ENCODE measurements around the gene FOXO3. TPM values are rescaled to one million over a fixed set of nuclear protein-coding genes. Genes with fewer than 3 reads are reported as not detected.

Gene FOXO3
- total and polyA plus RNA-seq, 2 of the 13 experiments (the other 11 are each of a cell fraction or from before 2014, with no cell fraction given), result 16.0 to 22.5 TPM

DNA sequence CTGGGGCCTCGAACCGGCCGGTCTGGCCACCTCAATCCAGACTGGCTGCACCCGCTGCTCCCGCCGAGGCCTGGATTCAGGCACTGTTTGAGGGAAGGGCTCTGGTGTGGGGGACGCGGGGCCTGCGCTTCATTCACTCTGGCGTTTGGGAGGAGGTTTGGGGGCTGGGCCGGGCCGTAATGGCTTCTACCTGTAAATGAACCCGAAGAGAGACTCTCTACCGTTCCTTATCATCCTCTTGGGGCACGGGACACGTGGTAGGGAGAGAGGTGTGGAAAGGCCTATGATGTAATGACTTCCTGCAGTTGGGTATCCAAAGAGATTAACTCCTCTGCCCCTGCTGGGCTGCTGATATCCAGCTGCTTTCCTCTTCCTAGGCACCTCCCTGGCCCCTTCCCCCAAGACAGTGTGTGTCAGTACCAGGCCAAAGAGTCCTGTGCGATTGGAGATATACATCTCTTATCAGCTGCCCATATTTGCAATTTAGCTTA lies 1.8 kb downstream of the FOXO3 start (continued):
- TF ChIP-seq, protein P1, sequence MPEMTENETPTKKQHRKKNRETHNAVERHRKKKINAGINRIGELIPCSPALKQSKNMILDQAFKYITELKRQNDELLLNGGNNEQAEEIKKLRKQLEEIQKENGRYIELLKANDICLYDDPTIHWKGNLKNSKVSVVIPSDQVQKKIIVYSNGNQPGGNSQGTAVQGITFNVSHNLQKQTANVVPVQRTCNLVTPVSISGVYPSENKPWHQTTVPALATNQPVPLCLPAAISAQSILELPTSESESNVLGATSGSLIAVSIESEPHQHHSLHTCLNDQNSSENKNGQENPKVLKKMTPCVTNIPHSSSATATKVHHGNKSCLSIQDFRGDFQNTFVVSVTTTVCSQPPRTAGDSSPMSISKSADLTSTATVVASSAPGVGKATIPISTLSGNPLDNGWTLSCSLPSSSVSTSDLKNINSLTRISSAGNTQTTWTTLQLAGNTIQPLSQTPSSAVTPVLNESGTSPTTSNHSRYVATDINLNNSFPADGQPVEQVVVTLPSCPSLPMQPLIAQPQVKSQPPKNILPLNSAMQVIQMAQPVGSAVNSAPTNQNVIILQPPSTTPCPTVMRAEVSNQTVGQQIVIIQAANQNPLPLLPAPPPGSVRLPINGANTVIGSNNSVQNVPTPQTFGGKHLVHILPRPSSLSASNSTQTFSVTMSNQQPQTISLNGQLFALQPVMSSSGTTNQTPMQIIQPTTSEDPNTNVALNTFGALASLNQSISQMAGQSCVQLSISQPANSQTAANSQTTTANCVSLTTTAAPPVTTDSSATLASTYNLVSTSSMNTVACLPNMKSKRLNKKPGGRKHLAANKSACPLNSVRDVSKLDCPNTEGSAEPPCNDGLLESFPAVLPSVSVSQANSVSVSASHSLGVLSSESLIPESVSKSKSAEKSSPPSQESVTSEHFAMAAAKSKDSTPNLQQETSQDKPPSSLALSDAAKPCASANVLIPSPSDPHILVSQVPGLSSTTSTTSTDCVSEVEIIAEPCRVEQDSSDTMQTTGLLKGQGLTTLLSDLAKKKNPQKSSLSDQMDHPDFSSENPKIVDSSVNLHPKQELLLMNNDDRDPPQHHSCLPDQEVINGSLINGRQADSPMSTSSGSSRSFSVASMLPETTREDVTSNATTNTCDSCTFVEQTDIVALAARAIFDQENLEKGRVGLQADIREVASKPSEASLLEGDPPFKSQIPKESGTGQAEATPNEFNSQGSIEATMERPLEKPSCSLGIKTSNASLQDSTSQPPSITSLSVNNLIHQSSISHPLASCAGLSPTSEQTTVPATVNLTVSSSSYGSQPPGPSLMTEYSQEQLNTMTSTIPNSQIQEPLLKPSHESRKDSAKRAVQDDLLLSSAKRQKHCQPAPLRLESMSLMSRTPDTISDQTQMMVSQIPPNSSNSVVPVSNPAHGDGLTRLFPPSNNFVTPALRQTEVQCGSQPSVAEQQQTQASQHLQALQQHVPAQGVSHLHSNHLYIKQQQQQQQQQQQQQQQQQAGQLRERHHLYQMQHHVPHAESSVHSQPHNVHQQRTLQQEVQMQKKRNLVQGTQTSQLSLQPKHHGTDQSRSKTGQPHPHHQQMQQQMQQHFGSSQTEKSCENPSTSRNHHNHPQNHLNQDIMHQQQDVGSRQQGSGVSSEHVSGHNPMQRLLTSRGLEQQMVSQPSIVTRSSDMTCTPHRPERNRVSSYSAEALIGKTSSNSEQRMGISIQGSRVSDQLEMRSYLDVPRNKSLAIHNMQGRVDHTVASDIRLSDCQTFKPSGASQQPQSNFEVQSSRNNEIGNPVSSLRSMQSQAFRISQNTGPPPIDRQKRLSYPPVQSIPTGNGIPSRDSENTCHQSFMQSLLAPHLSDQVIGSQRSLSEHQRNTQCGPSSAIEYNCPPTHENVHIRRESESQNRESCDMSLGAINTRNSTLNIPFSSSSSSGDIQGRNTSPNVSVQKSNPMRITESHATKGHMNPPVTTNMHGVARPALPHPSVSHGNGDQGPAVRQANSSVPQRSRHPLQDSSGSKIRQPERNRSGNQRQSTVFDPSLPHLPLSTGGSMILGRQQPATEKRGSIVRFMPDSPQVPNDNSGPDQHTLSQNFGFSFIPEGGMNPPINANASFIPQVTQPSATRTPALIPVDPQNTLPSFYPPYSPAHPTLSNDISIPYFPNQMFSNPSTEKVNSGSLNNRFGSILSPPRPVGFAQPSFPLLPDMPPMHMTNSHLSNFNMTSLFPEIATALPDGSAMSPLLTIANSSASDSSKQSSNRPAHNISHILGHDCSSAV (CRISPR knock-in tag; IDR thresholded peaks at IDR 0.05; ENCODE audit: borderline replicate concordance), result no peak
- TF ChIP-seq, protein P2, sequence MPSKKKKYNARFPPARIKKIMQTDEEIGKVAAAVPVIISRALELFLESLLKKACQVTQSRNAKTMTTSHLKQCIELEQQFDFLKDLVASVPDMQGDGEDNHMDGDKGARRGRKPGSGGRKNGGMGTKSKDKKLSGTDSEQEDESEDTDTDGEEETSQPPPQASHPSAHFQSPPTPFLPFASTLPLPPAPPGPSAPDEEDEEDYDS (CRISPR knock-in tag; IDR thresholded peaks at IDR 0.05), result peak; percentile 69
- TF ChIP-seq, protein P3, sequence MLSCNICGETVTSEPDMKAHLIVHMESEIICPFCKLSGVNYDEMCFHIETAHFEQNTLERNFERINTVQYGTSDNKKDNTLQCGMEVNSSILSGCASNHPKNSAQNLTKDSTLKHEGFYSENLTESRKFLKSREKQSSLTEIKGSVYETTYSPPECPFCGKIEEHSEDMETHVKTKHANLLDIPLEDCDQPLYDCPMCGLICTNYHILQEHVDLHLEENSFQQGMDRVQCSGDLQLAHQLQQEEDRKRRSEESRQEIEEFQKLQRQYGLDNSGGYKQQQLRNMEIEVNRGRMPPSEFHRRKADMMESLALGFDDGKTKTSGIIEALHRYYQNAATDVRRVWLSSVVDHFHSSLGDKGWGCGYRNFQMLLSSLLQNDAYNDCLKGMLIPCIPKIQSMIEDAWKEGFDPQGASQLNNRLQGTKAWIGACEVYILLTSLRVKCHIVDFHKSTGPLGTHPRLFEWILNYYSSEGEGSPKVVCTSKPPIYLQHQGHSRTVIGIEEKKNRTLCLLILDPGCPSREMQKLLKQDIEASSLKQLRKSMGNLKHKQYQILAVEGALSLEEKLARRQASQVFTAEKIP (CRISPR knock-in tag; IDR thresholded peaks at IDR 0.05; ENCODE audit: borderline replicate concordance), result no peak
- TF ChIP-seq, protein P4, sequence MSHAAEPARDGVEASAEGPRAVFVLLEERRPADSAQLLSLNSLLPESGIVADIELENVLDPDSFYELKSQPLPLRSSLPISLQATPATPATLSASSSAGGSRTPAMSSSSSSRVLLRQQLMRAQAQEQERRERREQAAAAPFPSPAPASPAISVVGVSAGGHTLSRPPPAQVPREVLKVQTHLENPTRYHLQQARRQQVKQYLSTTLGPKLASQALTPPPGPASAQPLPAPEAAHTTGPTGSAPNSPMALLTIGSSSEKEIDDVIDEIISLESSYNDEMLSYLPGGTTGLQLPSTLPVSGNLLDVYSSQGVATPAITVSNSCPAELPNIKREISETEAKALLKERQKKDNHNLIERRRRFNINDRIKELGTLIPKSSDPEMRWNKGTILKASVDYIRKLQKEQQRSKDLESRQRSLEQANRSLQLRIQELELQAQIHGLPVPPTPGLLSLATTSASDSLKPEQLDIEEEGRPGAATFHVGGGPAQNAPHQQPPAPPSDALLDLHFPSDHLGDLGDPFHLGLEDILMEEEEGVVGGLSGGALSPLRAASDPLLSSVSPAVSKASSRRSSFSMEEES (CRISPR knock-in tag; IDR thresholded peaks at IDR 0.05), result peak; percentile 80
- TF ChIP-seq ZNF768 (CRISPR knock-in tag; IDR thresholded peaks at IDR 0.05) (no peak), ZNF350 (CRISPR knock-in tag; IDR thresholded peaks at IDR 0.05; ENCODE audit: borderline replicate concordance, low read depth) (0 out of 2 replicates have a peak, but pooled peaks have one; percentile 43), ZNF567 (CRISPR knock-in tag; IDR thresholded peaks at IDR 0.05; ENCODE audit: borderline replicate concordance) (no peak; the same call in 1 of the 2 replicates), ZNF34 (CRISPR knock-in tag; IDR thresholded peaks at IDR 0.05; ENCODE audit: borderline replicate concordance) (no peak), HOXA3 (CRISPR knock-in tag; IDR thresholded peaks at IDR 0.05) (peak; percentile 61; the same call in 1 of the 2 replicates), FOSL1 (CRISPR knock-in tag; IDR thresholded peaks at IDR 0.05; ENCODE audit: borderline replicate concordance) (no peak), ZNF75D (CRISPR knock-in tag; IDR thresholded peaks at IDR 0.05; ENCODE audit: borderline replicate concordance) (no peak), ZNF660 (CRISPR knock-in tag; IDR thresholded peaks at IDR 0.05; ENCODE audit: borderline replicate concordance, low read depth) (no peak), ZNF414 (CRISPR knock-in tag; IDR thresholded peaks at IDR 0.05) (no peak), GRHL1 (CRISPR knock-in tag; conservative IDR thresholded peaks at IDR 0.05) (no peak)
